GM23338 (cell line): ENCODE measurements around the gene IRX2. TPM values are rescaled to one million over a fixed set of nuclear protein-coding genes. Genes with fewer than 3 reads are reported as not detected.

Experiments
- ATAC-seq: fragments of 200-7000 bp; cut with Tn5 transposase; 3 replicates; pipeline ENCODE4 v1.9.1; 2020
- DNase-seq: peaks from one replicate; pipeline ENCODE4 v3.0.0-alpha.2; 2015; ENCODE audit warnings: low spot score
- H2AFZ ChIP-seq: fragments of 200-600 bp; sonication (generic); 2 replicates; pipeline ENCODE4 v1.8.0; 2016; ENCODE audit warnings: antibody characterized with exemption, mild to moderate bottlenecking, moderate library complexity
- H3F3A ChIP-seq: fragments of 200-600 bp; sonication (generic); replicated peaks from 2 replicates; pipeline ENCODE4 v1.8.0; 2017; ENCODE audit warnings: antibody characterized with exemption, mixed run types, low read depth
- H3K27ac ChIP-seq: fragments of 200-600 bp; sonication (generic); 2 replicates; pipeline ENCODE4 v1.6.1; 2016; ENCODE audit warnings: low read depth
- H3K27me3 ChIP-seq: fragments of 200-600 bp; sonication (generic); 2 replicates; pipeline ENCODE4 v1.8.0; 2016; ENCODE audit warnings: mild to moderate bottlenecking, mixed run types, moderate library complexity; ENCODE audit not compliant: insufficient read depth
- H3K36me3 ChIP-seq: fragments of 200-600 bp; sonication (generic); 2 replicates; pipeline ENCODE4 v1.8.0; 2016; ENCODE audit warnings: mild to moderate bottlenecking; ENCODE audit not compliant: insufficient read depth
- H3K4me1 ChIP-seq: fragments of 200-600 bp; sonication (generic); 2 replicates; pipeline ENCODE4 v1.8.0; 2016; ENCODE audit warnings: mild to moderate bottlenecking, moderate library complexity; ENCODE audit not compliant: insufficient read depth
- H3K4me2 ChIP-seq: fragments of 200-600 bp; sonication (generic); 2 replicates; pipeline ENCODE4 v1.7.1; 2017; ENCODE audit warnings: mixed run types
- H3K4me3 ChIP-seq: fragments of 200-600 bp; sonication (generic); 2 replicates; pipeline ENCODE4 v1.6.1; 2016; ENCODE audit warnings: mixed run types
- H3K79me2 ChIP-seq: fragments of 200-600 bp; sonication (generic); replicated peaks from 2 replicates; pipeline ENCODE4 v1.8.0; 2017; ENCODE audit warnings: mild to moderate bottlenecking; ENCODE audit not compliant: insufficient read depth
- H3K9me2 ChIP-seq: fragments of 200-600 bp; sonication (generic); 2 replicates; pipeline ENCODE4 v1.8.0; 2017; ENCODE audit not compliant: insufficient read depth
- H4K20me1 ChIP-seq: fragments of 200-600 bp; sonication (generic); replicated peaks from 2 replicates; pipeline ENCODE4 v1.8.0; 2017; ENCODE audit warnings: mild to moderate bottlenecking; ENCODE audit not compliant: insufficient read depth
- H3K27ac Mint-ChIP-seq: 2 replicates; pipeline ENCODE4 v1.8.0; 2020; ENCODE audit warnings: inconsistent platforms, mild to moderate bottlenecking, moderate library complexity, mixed read lengths
- H3K27me3 Mint-ChIP-seq: 3 replicates; pipeline ENCODE4 v1.8.0; 2022; ENCODE audit warnings: low read depth, mild to moderate bottlenecking, moderate library complexity, mixed read lengths, inconsistent platforms; ENCODE audit not compliant: insufficient read depth, poor library complexity
- H3K36me3 Mint-ChIP-seq: 3 replicates; pipeline ENCODE4 v1.8.0; 2021; ENCODE audit warnings: low read depth, mild to moderate bottlenecking, inconsistent platforms, moderate library complexity, mixed read lengths
- H3K4me1 Mint-ChIP-seq: 3 replicates; pipeline ENCODE4 v1.8.0; 2020; ENCODE audit warnings: mild to moderate bottlenecking, inconsistent platforms, mixed read lengths
- H3K4me3 Mint-ChIP-seq: 3 replicates; pipeline ENCODE4 v1.8.0; 2021; ENCODE audit warnings: moderate library complexity, mild to moderate bottlenecking, inconsistent platforms, mixed read lengths
- H3K9me3 Mint-ChIP-seq: 3 replicates; pipeline ENCODE4 v1.8.0; 2020; ENCODE audit warnings: moderate library complexity, mild to moderate bottlenecking, inconsistent platforms, mixed read lengths
- CREB1 ChIP-seq: fragments of 250-450 bp; sonication (Bioruptor Pico); IDR thresholded peaks from 2 replicates; pipeline ENCODE4 v1.5.0; 2020; ENCODE audit warnings: low read depth, mild to moderate bottlenecking, moderate library complexity
- CTCF ChIP-seq, 2 experiments: fragments of 200-600 bp in 1 of 2; sonication (generic) in 1 of 2; conservative IDR thresholded peaks; 2 replicates each; pipeline versions ENCODE4 v1.5.1 to v1.6.1; 2016 to 2017; ENCODE audit warnings: antibody characterized with exemption in 2 of 2, low read depth in 2 of 2, mild to moderate bottlenecking in 2 of 2, moderate library complexity in 1 of 2
- ETS1 ChIP-seq: IDR thresholded peaks from 2 replicates; pipeline ENCODE4 v1.6.1; 2016; ENCODE audit warnings: antibody characterized with exemption
- EZH2 ChIP-seq: fragments of 200-600 bp; sonication (generic); IDR thresholded peaks from one replicate; pipeline ENCODE4 v1.8.0; 2017; ENCODE audit warnings: antibody characterized with exemption, mild to moderate bottlenecking, low read depth; ENCODE audit not compliant: unreplicated experiment
- NANOG ChIP-seq: IDR thresholded peaks from 2 replicates; pipeline ENCODE4 v1.6.1; 2016; ENCODE audit warnings: antibody characterized with exemption, borderline replicate concordance
- ZNF114 ChIP-seq: fragments of 250-450 bp; sonication (Bioruptor Pico); IDR thresholded peaks from 2 replicates; pipeline ENCODE4 v1.5.0; 2020; ENCODE audit warnings: mild to moderate bottlenecking, moderate library complexity
- ZNF331 ChIP-seq: fragments of 250-450 bp; sonication (Bioruptor Pico); IDR thresholded peaks from 2 replicates; pipeline ENCODE4 v1.5.0; 2020; ENCODE audit warnings: low read depth, mild to moderate bottlenecking, moderate library complexity
- polyA plus RNA-seq: library from polyadenylated mRNA; unstranded; fragments of >200 nt; fragmentation: Nextera tagmentation; extraction: Ambion mirVana; gene quantifications from 2 replicates; pipeline ENCODE4 v1.2.1, GENCODE V29; 2016
- total RNA-seq: library from RNA; depleted of rRNA; stranded (reverse); fragments of >200 nt; shearing (Covaris generic); gene quantifications from 2 replicates; pipeline ENCODE4 v1.2.3, GENCODE V29; 2014

The IRX2 gene
- total and polyA plus RNA-seq, 2 experiments from 2014 or later: 13.6 to 25.3 TPM

- TF ChIP-seq CTCF (conservative IDR thresholded peaks at IDR 0.05; ENCODE audit: low read depth in 2 of 2): no peak
- no peak for TF ChIP-seq CREB1 (CRISPR knock-in tag)
- TF ChIP-seq NANOG: no peak
These were observed 45.7 kb upstream of the IRX2 start (continued) for GRCh38 chr5:2797160-2797559.

GRCh38 chr5:2783223-2783622 is 31.7 kb upstream of the IRX2 start:
- peaks cover 10% of the 10 kb centered on the region for H3K4me1 Mint-ChIP-seq
- peaks cover 11% of the 10 kb centered on the region for H3K36me3 Mint-ChIP-seq
- Histone ChIP-seq H2AFZ (no peak overlapping the region), H3K9me2 (peaks cover 20% of the 10 kb centered on the region), H3F3A (no peaks in the 10 kb centered on the region), H3K36me3 (no peaks in the 10 kb centered on the region), H3K4me3 (no peak overlapping the region), H4K20me1 (no peaks in the 10 kb centered on the region), H3K27me3 (no peaks in the 10 kb centered on the region), H3K4me1 (peaks cover 11% of the 10 kb centered on the region), H3K27ac (no peak overlapping the region), H3K4me2 (no peak overlapping the region), H3K79me2 (no peaks in the 10 kb centered on the region)
- H3K4me3 Mint-ChIP-seq: no peak overlapping the region
- TF ChIP-seq CTCF (conservative IDR thresholded peaks at IDR 0.05; ENCODE audit: low read depth in 2 of 2) (peak; percentile 42 to 57), ZNF114 (no peak)
- no peak overlapping the region for H3K27ac Mint-ChIP-seq
- H3K27me3 Mint-ChIP-seq: no peaks in the 10 kb centered on the region
- peaks cover 22% of the 10 kb centered on the region for H3K9me3 Mint-ChIP-seq
- DNase-seq (peak; percentile 30), ATAC-seq (no peak)

GRCh38 chr5:2782658-2783057 is 31.2 kb upstream of the IRX2 start:
- Mint-ChIP-seq H3K27me3 (no peaks in the 10 kb centered on the region), H3K4me1 (peaks cover 10% of the 10 kb centered on the region), H3K36me3 (peaks cover 11% of the 10 kb centered on the region), H3K4me3 (no peak overlapping the region), H3K27ac (no peak overlapping the region), H3K9me3 (peaks cover 22% of the 10 kb centered on the region)
- TF ChIP-seq CTCF (conservative IDR thresholded peaks at IDR 0.05; ENCODE audit: low read depth in 2 of 2) (no peak), ETS1 (no peak), EZH2 (no peak), ZNF331 (CRISPR knock-in tag) (no peak)
- ATAC-seq (no peak), DNase-seq (no peak)
- H3K27ac ChIP-seq: no peak overlapping the region
- no peaks in the 10 kb centered on the region for H4K20me1 ChIP-seq
- no peak overlapping the region for H3K4me3 ChIP-seq
- H3K36me3 ChIP-seq: no peaks in the 10 kb centered on the region
- H3K27me3 ChIP-seq: no peaks in the 10 kb centered on the region
- H3K4me1 ChIP-seq: peaks cover 11% of the 10 kb centered on the region
- peaks cover 20% of the 10 kb centered on the region for H3K9me2 ChIP-seq
- H2AFZ ChIP-seq: no peak overlapping the region
- H3F3A ChIP-seq: no peaks in the 10 kb centered on the region
- H3K79me2 ChIP-seq: no peaks in the 10 kb centered on the region
- H3K4me2 ChIP-seq: no peak overlapping the region
